LNCaP clone FGC (cell line): ENCODE results near the gene EVA1A.

Experiments
- DNase-seq: peaks from one replicate; pipeline ENCODE4 v3.0.0-alpha.2; 2011; ENCODE audit warnings: low read depth
- H3K4me3 ChIP-seq: 2 replicates; pipeline ENCODE4 v1.5.1; 2011; ENCODE audit warnings: mild to moderate bottlenecking, low read depth, low read length, control low read depth
- CTCF ChIP-seq: IDR thresholded peaks from 2 replicates; pipeline ENCODE4 v1.5.1; 2012; ENCODE audit warnings: mild to moderate bottlenecking; ENCODE audit not compliant: control insufficient read depth, insufficient read depth; ENCODE audit errors: extremely low read depth

EVA1A gene

DNA sequence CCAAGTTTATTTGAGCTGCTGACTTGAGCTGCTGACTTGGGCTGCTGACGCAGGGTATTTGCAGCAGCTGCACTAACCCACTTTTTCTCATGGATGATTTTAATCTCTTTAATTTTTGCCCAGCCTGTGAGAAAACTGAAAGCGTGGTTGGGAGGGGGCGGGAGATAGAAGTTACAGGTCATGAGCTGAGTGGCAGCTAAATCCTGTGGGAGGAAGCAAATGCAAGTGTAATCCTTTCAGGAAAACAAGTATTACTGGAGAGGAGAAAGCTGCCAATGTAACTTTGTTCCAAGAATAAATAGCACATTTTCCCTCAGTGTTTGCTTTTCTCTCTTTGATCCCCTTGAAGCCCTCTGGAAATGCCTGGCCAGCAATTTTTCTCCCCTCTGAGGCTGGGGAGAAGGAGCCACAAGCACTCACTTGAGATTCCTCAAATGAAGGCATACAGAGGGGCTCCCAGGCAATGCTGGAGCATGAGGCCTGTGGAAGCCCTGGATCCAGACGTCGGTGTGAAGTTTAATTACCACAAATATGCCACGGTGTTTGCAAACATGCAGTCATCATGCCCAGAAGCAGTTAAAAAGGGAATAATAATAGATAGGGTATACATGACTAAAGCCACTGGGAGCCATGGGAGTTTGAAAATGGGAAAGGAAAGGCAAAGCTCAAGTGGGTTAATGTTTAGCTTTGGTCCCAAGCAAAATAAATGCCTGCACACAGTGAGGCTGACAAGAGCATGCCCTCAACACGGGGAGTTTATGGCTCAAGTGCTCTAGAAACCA is 10.4 kb upstream of the EVA1A start:
- DNase-seq: no peak
- no peak overlapping the region for H3K4me3 ChIP-seq
- no peak for TF ChIP-seq CTCF

GRCh38 chr2:75570024-75570947 is 9.5 kb upstream of the EVA1A start:
- H3K4me3 ChIP-seq: no peak overlapping the region
- DNase-seq: no peak
- no peak for TF ChIP-seq CTCF

- H3K4me3 ChIP-seq: no peak overlapping the region
- no peak for DNase-seq
- TF ChIP-seq CTCF: no peak
These were observed 8.8 kb upstream of the EVA1A start for GRCh38 chr2:75569546-75569945.

DNA sequence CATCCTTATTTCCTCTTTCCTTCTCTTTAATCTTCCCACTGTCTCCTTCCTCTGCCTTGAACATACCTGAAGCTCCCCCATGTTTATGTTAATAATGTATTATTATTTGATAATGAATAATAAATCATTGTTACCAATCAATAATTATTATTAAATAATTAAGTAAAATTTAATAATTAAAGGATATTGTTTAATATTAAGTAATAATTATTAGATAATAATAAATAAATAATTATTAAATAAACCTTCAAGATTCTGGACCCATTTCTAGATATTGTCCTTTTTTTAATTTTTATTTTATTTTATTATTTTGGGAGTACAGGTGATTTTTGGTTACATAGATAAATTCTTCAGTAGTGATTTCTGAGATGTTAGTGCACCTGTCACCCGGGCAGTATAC is 7.4 kb upstream of the EVA1A start:
- no peak for DNase-seq
- TF ChIP-seq CTCF: no peak
- H3K4me3 ChIP-seq: no peak overlapping the region

- no peak for DNase-seq
- no peak overlapping the region for H3K4me3 ChIP-seq
- no peak for TF ChIP-seq CTCF
These were observed 5.0 kb upstream of the EVA1A start for GRCh38 chr2:75565472-75566462.

DNA sequence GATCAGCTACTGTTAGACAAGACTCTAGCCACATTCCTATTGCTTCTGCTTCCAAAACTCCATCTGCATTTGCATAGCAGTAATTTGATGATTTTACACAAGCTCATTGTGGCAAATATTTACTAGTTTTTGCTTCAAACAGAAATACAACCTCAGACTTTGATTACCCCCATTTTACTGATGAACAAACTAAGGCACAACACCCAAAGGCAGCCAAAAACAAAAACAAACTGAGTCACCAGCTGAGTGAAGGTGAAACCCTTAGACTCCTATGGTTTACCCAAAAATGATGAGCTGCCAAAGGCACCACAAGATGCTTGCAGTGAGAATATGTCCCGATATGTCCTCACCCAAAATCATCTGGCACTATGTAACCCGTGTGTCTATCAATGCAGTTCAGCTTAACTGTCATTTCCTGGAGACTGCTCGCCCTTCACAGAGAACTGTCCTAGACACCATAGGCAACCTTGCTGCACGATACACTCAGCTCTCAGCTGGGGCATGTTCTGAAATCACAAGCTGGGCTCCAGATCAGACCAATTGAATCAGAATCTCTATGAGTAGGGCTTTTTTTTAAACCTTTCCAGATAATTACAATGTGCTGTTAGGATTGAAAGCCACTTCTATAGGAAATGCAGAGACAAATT is 4.1 kb upstream of the EVA1A start:
- H3K4me3 ChIP-seq: no peak overlapping the region
- no peak for DNase-seq
- TF ChIP-seq CTCF: no peak
